GM23338 (cell line): Measurements from ENCODE around the gene KIF6. TPM values are rescaled to one million over a fixed set of nuclear protein-coding genes. Genes with fewer than 3 reads are reported as not detected.

Experiments used
- ATAC-seq: fragments of 200-7000 bp; cut with Tn5 transposase; 3 replicates; pipeline ENCODE4 v1.9.1; 2020
- DNase-seq: peaks from one replicate; pipeline ENCODE4 v3.0.0-alpha.2; 2015; ENCODE audit warnings: low spot score
- H2AFZ ChIP-seq: fragments of 200-600 bp; sonication (generic); 2 replicates; pipeline ENCODE4 v1.8.0; 2016; ENCODE audit warnings: antibody characterized with exemption, mild to moderate bottlenecking, moderate library complexity
- H3F3A ChIP-seq: fragments of 200-600 bp; sonication (generic); replicated peaks from 2 replicates; pipeline ENCODE4 v1.8.0; 2017; ENCODE audit warnings: antibody characterized with exemption, mixed run types, low read depth
- H3K27ac ChIP-seq: fragments of 200-600 bp; sonication (generic); 2 replicates; pipeline ENCODE4 v1.6.1; 2016; ENCODE audit warnings: low read depth
- H3K27me3 ChIP-seq: fragments of 200-600 bp; sonication (generic); 2 replicates; pipeline ENCODE4 v1.8.0; 2016; ENCODE audit warnings: mild to moderate bottlenecking, mixed run types, moderate library complexity; ENCODE audit not compliant: insufficient read depth
- H3K36me3 ChIP-seq: fragments of 200-600 bp; sonication (generic); 2 replicates; pipeline ENCODE4 v1.8.0; 2016; ENCODE audit warnings: mild to moderate bottlenecking; ENCODE audit not compliant: insufficient read depth
- H3K4me1 ChIP-seq: fragments of 200-600 bp; sonication (generic); 2 replicates; pipeline ENCODE4 v1.8.0; 2016; ENCODE audit warnings: mild to moderate bottlenecking, moderate library complexity; ENCODE audit not compliant: insufficient read depth
- H3K4me2 ChIP-seq: fragments of 200-600 bp; sonication (generic); 2 replicates; pipeline ENCODE4 v1.7.1; 2017; ENCODE audit warnings: mixed run types
- H3K4me3 ChIP-seq: fragments of 200-600 bp; sonication (generic); 2 replicates; pipeline ENCODE4 v1.6.1; 2016; ENCODE audit warnings: mixed run types
- H3K79me2 ChIP-seq: fragments of 200-600 bp; sonication (generic); replicated peaks from 2 replicates; pipeline ENCODE4 v1.8.0; 2017; ENCODE audit warnings: mild to moderate bottlenecking; ENCODE audit not compliant: insufficient read depth
- H3K9me2 ChIP-seq: fragments of 200-600 bp; sonication (generic); 2 replicates; pipeline ENCODE4 v1.8.0; 2017; ENCODE audit not compliant: insufficient read depth
- H4K20me1 ChIP-seq: fragments of 200-600 bp; sonication (generic); replicated peaks from 2 replicates; pipeline ENCODE4 v1.8.0; 2017; ENCODE audit warnings: mild to moderate bottlenecking; ENCODE audit not compliant: insufficient read depth
- H3K27ac Mint-ChIP-seq: 2 replicates; pipeline ENCODE4 v1.8.0; 2020; ENCODE audit warnings: inconsistent platforms, mild to moderate bottlenecking, moderate library complexity, mixed read lengths
- H3K27me3 Mint-ChIP-seq: 3 replicates; pipeline ENCODE4 v1.8.0; 2022; ENCODE audit warnings: low read depth, mild to moderate bottlenecking, moderate library complexity, mixed read lengths, inconsistent platforms; ENCODE audit not compliant: insufficient read depth, poor library complexity
- H3K36me3 Mint-ChIP-seq: 3 replicates; pipeline ENCODE4 v1.8.0; 2021; ENCODE audit warnings: low read depth, mild to moderate bottlenecking, inconsistent platforms, moderate library complexity, mixed read lengths
- H3K4me1 Mint-ChIP-seq: 3 replicates; pipeline ENCODE4 v1.8.0; 2020; ENCODE audit warnings: mild to moderate bottlenecking, inconsistent platforms, mixed read lengths
- H3K4me3 Mint-ChIP-seq: 3 replicates; pipeline ENCODE4 v1.8.0; 2021; ENCODE audit warnings: moderate library complexity, mild to moderate bottlenecking, inconsistent platforms, mixed read lengths
- H3K9me3 Mint-ChIP-seq: 3 replicates; pipeline ENCODE4 v1.8.0; 2020; ENCODE audit warnings: moderate library complexity, mild to moderate bottlenecking, inconsistent platforms, mixed read lengths
- CREB1 ChIP-seq: fragments of 250-450 bp; sonication (Bioruptor Pico); IDR thresholded peaks from 2 replicates; pipeline ENCODE4 v1.5.0; 2020; ENCODE audit warnings: low read depth, mild to moderate bottlenecking, moderate library complexity
- EZH2 ChIP-seq: fragments of 200-600 bp; sonication (generic); IDR thresholded peaks from one replicate; pipeline ENCODE4 v1.8.0; 2017; ENCODE audit warnings: antibody characterized with exemption, mild to moderate bottlenecking, low read depth; ENCODE audit not compliant: unreplicated experiment
- EZH2phosphoT487 ChIP-seq: fragments of 200-600 bp; sonication (generic); IDR thresholded peaks from one replicate; pipeline ENCODE4 v1.8.1; 2018; ENCODE audit warnings: antibody characterized with exemption; ENCODE audit not compliant: unreplicated experiment
- JUNB ChIP-seq: IDR thresholded peaks from one replicate; pipeline ENCODE4 v1.6.1; 2016; ENCODE audit warnings: antibody characterized with exemption; ENCODE audit not compliant: unreplicated experiment
- NANOG ChIP-seq: IDR thresholded peaks from 2 replicates; pipeline ENCODE4 v1.6.1; 2016; ENCODE audit warnings: antibody characterized with exemption, borderline replicate concordance
- POLR2AphosphoS5 ChIP-seq: IDR thresholded peaks from 2 replicates; pipeline ENCODE4 v1.6.1; 2016; ENCODE audit warnings: antibody characterized with exemption, low read depth
- STAT1 ChIP-seq: IDR thresholded peaks from one replicate; pipeline ENCODE4 v1.6.1; 2016; ENCODE audit warnings: antibody characterized with exemption; ENCODE audit not compliant: unreplicated experiment
- ZNF114 ChIP-seq: fragments of 250-450 bp; sonication (Bioruptor Pico); IDR thresholded peaks from 2 replicates; pipeline ENCODE4 v1.5.0; 2020; ENCODE audit warnings: mild to moderate bottlenecking, moderate library complexity
- ZNF331 ChIP-seq: fragments of 250-450 bp; sonication (Bioruptor Pico); IDR thresholded peaks from 2 replicates; pipeline ENCODE4 v1.5.0; 2020; ENCODE audit warnings: low read depth, mild to moderate bottlenecking, moderate library complexity
- polyA plus RNA-seq: library from polyadenylated mRNA; unstranded; fragments of >200 nt; fragmentation: Nextera tagmentation; extraction: Ambion mirVana; gene quantifications from 2 replicates; pipeline ENCODE4 v1.2.1, GENCODE V29; 2016
- total RNA-seq: library from RNA; depleted of rRNA; stranded (reverse); fragments of >200 nt; shearing (Covaris generic); gene quantifications from 2 replicates; pipeline ENCODE4 v1.2.3, GENCODE V29; 2014
- TF ChIP-seq, protein P1 (sequence below), 2 experiments: fragments of 200-600 bp in 1 of 2; sonication (generic) in 1 of 2; conservative IDR thresholded peaks; 2 replicates each; pipeline versions ENCODE4 v1.5.1 to v1.6.1; 2016 to 2017; ENCODE audit warnings: antibody characterized with exemption in 2 of 2, low read depth in 2 of 2, mild to moderate bottlenecking in 2 of 2, moderate library complexity in 1 of 2
- TF ChIP-seq, protein P2 (sequence below): IDR thresholded peaks from 2 replicates; pipeline ENCODE4 v1.6.1; 2016; ENCODE audit warnings: antibody characterized with exemption
- TF ChIP-seq, protein P3 (sequence below): IDR thresholded peaks from one replicate; pipeline ENCODE4 v1.6.1; 2018; ENCODE audit warnings: antibody characterized with exemption; ENCODE audit not compliant: unreplicated experiment

KIF6 gene
- total and polyA plus RNA-seq, 2 experiments from 2014 or later = 0.87 to 1.7 TPM

DNA sequence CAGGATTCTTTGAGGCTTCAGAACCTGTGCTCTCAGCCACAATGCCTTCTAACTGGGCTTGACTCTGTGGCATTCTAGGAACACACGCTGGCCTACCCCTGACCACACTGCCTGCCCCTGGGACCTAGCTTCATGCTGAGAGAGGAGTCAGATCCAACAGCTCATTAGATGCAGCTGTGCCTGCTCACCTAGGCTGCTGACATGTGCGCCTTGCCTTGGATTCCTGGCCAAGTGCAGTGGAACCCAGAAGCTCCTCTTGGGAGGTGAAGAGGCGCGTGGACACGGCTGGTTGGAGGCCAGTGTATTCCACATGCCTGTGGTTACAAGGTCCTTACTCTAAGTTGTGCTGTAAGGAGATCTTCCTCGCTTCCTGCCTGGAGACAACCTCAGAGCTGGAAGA lies 378.0 kb downstream of the KIF6 start (continued):
- TF ChIP-seq, protein P1, sequence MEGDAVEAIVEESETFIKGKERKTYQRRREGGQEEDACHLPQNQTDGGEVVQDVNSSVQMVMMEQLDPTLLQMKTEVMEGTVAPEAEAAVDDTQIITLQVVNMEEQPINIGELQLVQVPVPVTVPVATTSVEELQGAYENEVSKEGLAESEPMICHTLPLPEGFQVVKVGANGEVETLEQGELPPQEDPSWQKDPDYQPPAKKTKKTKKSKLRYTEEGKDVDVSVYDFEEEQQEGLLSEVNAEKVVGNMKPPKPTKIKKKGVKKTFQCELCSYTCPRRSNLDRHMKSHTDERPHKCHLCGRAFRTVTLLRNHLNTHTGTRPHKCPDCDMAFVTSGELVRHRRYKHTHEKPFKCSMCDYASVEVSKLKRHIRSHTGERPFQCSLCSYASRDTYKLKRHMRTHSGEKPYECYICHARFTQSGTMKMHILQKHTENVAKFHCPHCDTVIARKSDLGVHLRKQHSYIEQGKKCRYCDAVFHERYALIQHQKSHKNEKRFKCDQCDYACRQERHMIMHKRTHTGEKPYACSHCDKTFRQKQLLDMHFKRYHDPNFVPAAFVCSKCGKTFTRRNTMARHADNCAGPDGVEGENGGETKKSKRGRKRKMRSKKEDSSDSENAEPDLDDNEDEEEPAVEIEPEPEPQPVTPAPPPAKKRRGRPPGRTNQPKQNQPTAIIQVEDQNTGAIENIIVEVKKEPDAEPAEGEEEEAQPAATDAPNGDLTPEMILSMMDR (conservative IDR thresholded peaks at IDR 0.05; ENCODE audit: low read depth in 2 of 2) = no peak

DNA sequence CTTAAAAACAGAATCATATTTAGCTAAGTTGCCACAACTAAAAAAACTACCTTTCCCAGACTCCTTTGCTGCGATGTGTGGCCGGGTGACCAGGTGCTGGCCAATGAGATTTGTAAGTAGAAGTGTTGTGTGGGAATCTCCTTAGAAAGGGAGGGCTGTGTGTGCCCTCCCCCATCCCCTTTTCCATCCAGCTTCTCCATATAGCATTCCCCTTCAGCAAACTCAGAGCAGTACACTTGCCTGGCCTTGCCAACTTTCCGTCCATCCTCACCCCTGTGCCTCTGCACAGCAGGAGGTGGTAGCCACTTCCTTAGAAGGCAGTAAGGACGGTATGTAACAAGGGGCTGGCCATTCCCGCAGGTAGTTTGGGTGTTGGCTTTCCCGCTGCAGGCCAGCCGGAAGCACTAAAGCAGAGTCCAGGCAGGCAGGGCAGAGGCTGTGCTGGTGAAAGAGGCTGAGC lies 380.4 kb downstream of the KIF6 start:
- no peak overlapping the region for H3K4me3 ChIP-seq
- H3K27me3 ChIP-seq = no peaks in the 10 kb centered on the region
- H3K36me3 ChIP-seq = no peaks in the 10 kb centered on the region
- no peaks in the 10 kb centered on the region for H3F3A ChIP-seq
- Mint-ChIP-seq H3K36me3 (no peaks in the 10 kb centered on the region), H3K27me3 (peaks cover 11% of the 10 kb centered on the region), H3K4me1 (peaks cover 22% of the 10 kb centered on the region), H3K27ac (no peak overlapping the region), H3K9me3 (no peaks in the 10 kb centered on the region), H3K4me3 (no peak overlapping the region; the same call in 2 of the 3 replicates)
- no peaks in the 10 kb centered on the region for H3K79me2 ChIP-seq
- H2AFZ ChIP-seq = peak overlapping the region; percentile 30
- DNase-seq (peak; percentile 66), ATAC-seq (peak; percentile 51)
- H3K4me2 ChIP-seq = peak overlapping the region; percentile 11; the same call in 1 of the 2 replicates
- peaks cover 9% of the 10 kb centered on the region; the same call in 1 of the 2 replicates for H3K9me2 ChIP-seq
- no peak for TF ChIP-seq CREB1 (CRISPR knock-in tag)
- TF ChIP-seq, protein P2, sequence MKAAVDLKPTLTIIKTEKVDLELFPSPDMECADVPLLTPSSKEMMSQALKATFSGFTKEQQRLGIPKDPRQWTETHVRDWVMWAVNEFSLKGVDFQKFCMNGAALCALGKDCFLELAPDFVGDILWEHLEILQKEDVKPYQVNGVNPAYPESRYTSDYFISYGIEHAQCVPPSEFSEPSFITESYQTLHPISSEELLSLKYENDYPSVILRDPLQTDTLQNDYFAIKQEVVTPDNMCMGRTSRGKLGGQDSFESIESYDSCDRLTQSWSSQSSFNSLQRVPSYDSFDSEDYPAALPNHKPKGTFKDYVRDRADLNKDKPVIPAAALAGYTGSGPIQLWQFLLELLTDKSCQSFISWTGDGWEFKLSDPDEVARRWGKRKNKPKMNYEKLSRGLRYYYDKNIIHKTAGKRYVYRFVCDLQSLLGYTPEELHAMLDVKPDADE = peak; percentile 54; the same call in 1 of the 2 replicates
- H3K4me1 ChIP-seq = peaks cover 6% of the 10 kb centered on the region
- H4K20me1 ChIP-seq = no peaks in the 10 kb centered on the region; the same call in 1 of the 2 replicates
- no peak overlapping the region for H3K27ac ChIP-seq

DNA sequence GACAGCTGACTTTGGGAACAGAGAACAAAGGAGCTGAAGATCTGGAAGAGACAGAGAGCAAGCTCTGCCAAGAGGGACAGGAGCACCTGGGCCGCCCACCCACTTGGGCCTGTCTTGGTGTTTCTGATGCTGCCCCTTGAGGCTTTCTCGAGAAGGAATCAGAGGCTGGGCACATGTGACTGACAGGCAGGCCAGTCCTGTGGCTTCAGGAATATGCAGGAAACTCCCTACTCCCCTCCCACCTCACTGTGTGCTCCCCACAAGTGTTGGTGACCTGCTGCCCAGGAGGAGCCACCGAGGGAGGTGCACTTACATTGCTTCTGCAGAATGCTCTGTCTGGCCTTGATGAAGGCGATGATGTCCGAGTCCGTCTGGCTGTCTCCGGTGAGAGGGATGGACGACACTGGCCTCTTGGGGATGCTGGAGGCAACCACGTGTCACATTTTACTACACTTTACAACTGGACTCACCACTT lies 381.8 kb downstream of the KIF6 start:
- Histone ChIP-seq H3K36me3 (no peaks in the 10 kb centered on the region), H3K4me3 (no peak overlapping the region), H2AFZ (peak overlapping the region; percentile 76; the same call in 1 of the 2 replicates), H4K20me1 (no peaks in the 10 kb centered on the region; the same call in 1 of the 2 replicates), H3K27me3 (no peaks in the 10 kb centered on the region), H3F3A (no peaks in the 10 kb centered on the region), H3K79me2 (no peaks in the 10 kb centered on the region), H3K4me1 (peaks cover 6% of the 10 kb centered on the region), H3K4me2 (no peak overlapping the region), H3K9me2 (peaks cover 9% of the 10 kb centered on the region; the same call in 1 of the 2 replicates), H3K27ac (no peak overlapping the region)
- peaks cover 15% of the 10 kb centered on the region for H3K27me3 Mint-ChIP-seq
- ATAC-seq = peak; percentile 16
- H3K36me3 Mint-ChIP-seq = no peaks in the 10 kb centered on the region
- H3K27ac Mint-ChIP-seq = no peak overlapping the region
- H3K9me3 Mint-ChIP-seq = no peaks in the 10 kb centered on the region
- no peak overlapping the region for H3K4me3 Mint-ChIP-seq
- DNase-seq = peak; percentile 22
- peaks cover 31% of the 10 kb centered on the region for H3K4me1 Mint-ChIP-seq
- no peak for TF ChIP-seq JUNB
- TF ChIP-seq, protein P3, sequence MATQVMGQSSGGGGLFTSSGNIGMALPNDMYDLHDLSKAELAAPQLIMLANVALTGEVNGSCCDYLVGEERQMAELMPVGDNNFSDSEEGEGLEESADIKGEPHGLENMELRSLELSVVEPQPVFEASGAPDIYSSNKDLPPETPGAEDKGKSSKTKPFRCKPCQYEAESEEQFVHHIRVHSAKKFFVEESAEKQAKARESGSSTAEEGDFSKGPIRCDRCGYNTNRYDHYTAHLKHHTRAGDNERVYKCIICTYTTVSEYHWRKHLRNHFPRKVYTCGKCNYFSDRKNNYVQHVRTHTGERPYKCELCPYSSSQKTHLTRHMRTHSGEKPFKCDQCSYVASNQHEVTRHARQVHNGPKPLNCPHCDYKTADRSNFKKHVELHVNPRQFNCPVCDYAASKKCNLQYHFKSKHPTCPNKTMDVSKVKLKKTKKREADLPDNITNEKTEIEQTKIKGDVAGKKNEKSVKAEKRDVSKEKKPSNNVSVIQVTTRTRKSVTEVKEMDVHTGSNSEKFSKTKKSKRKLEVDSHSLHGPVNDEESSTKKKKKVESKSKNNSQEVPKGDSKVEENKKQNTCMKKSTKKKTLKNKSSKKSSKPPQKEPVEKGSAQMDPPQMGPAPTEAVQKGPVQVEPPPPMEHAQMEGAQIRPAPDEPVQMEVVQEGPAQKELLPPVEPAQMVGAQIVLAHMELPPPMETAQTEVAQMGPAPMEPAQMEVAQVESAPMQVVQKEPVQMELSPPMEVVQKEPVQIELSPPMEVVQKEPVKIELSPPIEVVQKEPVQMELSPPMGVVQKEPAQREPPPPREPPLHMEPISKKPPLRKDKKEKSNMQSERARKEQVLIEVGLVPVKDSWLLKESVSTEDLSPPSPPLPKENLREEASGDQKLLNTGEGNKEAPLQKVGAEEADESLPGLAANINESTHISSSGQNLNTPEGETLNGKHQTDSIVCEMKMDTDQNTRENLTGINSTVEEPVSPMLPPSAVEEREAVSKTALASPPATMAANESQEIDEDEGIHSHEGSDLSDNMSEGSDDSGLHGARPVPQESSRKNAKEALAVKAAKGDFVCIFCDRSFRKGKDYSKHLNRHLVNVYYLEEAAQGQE = no peak
- no peak for TF ChIP-seq STAT1
- no peak for TF ChIP-seq ZNF114
- TF ChIP-seq, protein P1 (conservative IDR thresholded peaks at IDR 0.05; ENCODE audit: low read depth in 2 of 2) = no peak; a peak in 1 of 4 replicates
- TF ChIP-seq NANOG = no peak
- TF ChIP-seq ZNF331 (CRISPR knock-in tag) = no peak
- no peak for TF ChIP-seq CREB1 (CRISPR knock-in tag)
- no peak for TF ChIP-seq EZH2
- TF ChIP-seq POLR2AphosphoS5 = no peak
- no peak for TF ChIP-seq EZH2phosphoT487
